ENCODE results near the gene CDON. TPM values are rescaled to one million over a fixed set of nuclear protein-coding genes. Genes with fewer than 3 reads are reported as not detected.

CDON gene, protein sequence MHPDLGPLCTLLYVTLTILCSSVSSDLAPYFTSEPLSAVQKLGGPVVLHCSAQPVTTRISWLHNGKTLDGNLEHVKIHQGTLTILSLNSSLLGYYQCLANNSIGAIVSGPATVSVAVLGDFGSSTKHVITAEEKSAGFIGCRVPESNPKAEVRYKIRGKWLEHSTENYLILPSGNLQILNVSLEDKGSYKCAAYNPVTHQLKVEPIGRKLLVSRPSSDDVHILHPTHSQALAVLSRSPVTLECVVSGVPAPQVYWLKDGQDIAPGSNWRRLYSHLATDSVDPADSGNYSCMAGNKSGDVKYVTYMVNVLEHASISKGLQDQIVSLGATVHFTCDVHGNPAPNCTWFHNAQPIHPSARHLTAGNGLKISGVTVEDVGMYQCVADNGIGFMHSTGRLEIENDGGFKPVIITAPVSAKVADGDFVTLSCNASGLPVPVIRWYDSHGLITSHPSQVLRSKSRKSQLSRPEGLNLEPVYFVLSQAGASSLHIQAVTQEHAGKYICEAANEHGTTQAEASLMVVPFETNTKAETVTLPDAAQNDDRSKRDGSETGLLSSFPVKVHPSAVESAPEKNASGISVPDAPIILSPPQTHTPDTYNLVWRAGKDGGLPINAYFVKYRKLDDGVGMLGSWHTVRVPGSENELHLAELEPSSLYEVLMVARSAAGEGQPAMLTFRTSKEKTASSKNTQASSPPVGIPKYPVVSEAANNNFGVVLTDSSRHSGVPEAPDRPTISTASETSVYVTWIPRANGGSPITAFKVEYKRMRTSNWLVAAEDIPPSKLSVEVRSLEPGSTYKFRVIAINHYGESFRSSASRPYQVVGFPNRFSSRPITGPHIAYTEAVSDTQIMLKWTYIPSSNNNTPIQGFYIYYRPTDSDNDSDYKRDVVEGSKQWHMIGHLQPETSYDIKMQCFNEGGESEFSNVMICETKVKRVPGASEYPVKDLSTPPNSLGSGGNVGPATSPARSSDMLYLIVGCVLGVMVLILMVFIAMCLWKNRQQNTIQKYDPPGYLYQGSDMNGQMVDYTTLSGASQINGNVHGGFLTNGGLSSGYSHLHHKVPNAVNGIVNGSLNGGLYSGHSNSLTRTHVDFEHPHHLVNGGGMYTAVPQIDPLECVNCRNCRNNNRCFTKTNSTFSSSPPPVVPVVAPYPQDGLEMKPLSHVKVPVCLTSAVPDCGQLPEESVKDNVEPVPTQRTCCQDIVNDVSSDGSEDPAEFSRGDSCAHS (N-terminal part only)
- total RNA-seq = 1 to 10 TPM; 3.2 to 3.4 TPM

DNA sequence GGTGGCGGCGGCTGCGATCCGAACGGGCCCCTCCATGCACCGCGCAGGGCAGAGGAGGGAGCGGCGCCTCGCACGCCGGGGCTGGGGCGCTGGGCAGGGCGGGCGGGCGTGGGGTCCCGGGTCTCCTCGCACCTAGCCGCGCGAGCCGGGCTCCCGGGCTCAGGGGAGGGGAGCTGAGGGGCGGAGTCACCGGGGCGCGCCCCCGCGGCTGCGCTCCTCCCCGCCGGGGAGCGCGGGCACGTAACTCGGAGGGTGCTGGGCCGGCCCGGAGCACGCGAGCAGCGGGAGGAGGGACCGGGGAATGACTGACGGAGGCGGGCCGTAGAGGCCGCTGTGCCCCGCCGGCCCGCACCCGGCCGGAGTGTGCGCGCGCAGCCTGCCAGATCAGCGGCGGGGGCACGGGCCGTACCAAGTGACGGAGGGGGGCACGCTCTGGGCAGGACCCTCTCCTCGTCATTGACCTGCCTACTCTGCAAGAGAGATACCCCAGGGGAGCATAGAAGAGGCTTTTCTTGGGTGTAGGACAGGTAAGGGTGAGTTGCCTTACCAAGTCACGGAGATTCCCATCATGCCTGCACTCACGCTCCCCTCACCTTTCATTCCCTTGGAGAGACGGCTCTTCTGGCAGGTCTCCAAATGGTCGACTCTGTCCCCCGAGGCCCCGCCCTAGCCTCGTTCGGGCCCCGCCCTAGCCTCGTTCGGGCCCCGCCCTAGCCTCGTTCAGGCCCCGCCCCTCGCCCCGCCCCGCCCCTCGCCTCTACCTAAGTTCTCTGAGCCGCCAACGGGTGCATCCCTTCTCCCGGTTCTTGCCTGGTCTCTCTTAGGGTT lies at the start of gene CDON:
CDON (minus strand) TSS at position 188 of the 828 bp plus-strand sequence. CDS start 39,390 bp downstream, outside the sequence.

GRCh38 chr11:125945797-125946520 lies 116.7 kb downstream of the CDON start, which contains the start of gene VSIG10L2:
Gene VSIG10L2 (plus strand): TSS chr11:125946044. CDS start chr11:125946056, 12 bp downstream.

Other genes with a start within 250 kb of the CDON start
- not detected for gene PATE4, start 229.6 kb downstream of the CDON start, total RNA-seq
- gene HYLS1, start 175.2 kb downstream of the CDON start, total RNA-seq = 10 to 100 TPM; 17.1 to 17.2 TPM
- gene PUS3, start 159.7 kb downstream of the CDON start, total RNA-seq = 10 to 100 TPM in 1 of 2 experiments, 1 to 10 TPM in 1; 9.4 to 12.6 TPM
- not detected for gene DDX25, start 158.4 kb downstream of the CDON start, total RNA-seq
- not detected for gene VSIG10L2, start 116.8 kb downstream of the CDON start, total RNA-seq
- 10 to 100 TPM; 28.7 to 34.0 TPM for gene RPUSD4, start 148.8 kb upstream of the CDON start, total RNA-seq
- gene FAM118B, start 148.9 kb upstream of the CDON start, total RNA-seq = 10 to 100 TPM; 11.0 to 13.1 TPM
- gene SRPRA, start 206.0 kb upstream of the CDON start, total RNA-seq = 100 to 1,000 TPM; 108 to 109 TPM
- 10 to 100 TPM; 31.8 to 36.3 TPM for gene FOXRED1, start 206.3 kb upstream of the CDON start, total RNA-seq
- gene TIRAP, start 220.2 kb upstream of the CDON start, total RNA-seq = 10 to 100 TPM; 16.7 to 17.3 TPM
- 10 to 100 TPM; 28.8 to 30.0 TPM for gene DCPS, start 241.2 kb upstream of the CDON start, total RNA-seq